NCI-H2081 (cell line): ENCODE data around the gene NEURL4.
"Not testable (repeated sequence)": the region's sequence is repeated elsewhere in the genome, so short reads cannot be mapped to it uniquely, and the experiment has no call there.

Experiments
- DNase-seq, 2 experiments: peaks; one replicate each; lab custom pipeline; 2025; lab: John Stamatoyannopoulos, UW

The NEURL4 gene

DNA sequence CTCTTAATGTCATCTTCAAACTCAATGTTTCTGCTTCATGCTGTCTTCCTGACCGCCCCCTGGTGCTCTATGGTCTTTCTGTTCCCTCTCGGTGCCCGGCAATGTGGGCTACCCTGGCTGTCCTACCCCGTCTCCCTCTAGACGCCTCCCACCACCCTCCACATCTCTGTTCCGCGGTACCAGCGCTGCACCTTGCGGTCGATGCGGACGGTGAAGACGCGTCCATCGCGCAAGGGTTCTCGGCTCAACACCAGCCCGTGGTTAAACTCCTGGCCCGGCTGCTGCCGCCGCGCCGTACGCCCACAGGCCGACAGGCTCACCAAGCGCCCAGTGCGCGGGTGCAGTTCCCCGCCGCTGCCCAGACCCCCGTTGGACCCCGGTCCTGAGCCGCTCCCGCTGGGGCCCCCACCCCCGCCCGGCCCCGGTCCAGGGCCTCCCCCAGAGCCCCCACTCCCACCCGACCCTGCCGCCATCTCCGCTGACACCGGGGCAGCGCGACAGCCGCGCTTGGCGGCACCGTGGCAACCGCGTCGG lies at the start of gene NEURL4:
TSS of gene NEURL4 (minus strand) at position 496 of the 534 bp plus-strand sequence. CDS start at position 473, 23 bp downstream.
- peak in 1 of 2 experiments; percentile 38 for DNase-seq

DNA sequence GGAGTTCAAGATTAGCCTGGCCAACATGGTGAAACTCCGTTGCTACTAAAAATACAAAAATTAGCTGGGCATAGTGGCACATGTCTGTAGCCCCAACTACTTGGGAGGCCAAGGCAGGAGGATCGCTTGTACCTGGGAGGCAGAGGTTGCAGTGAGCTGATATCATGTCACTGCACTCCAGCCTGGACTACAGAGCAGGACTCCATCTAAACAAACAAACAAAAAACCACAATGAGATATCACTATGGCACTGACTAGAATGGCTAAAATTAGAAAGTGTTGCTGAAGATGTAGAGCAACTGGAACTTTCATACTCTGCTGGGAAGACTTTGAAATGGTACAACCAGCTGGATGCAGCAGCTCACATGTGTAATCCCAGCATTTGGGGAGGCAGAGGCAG lies 45.2 kb upstream of the NEURL4 start:
- DNase-seq = no peak

DNA sequence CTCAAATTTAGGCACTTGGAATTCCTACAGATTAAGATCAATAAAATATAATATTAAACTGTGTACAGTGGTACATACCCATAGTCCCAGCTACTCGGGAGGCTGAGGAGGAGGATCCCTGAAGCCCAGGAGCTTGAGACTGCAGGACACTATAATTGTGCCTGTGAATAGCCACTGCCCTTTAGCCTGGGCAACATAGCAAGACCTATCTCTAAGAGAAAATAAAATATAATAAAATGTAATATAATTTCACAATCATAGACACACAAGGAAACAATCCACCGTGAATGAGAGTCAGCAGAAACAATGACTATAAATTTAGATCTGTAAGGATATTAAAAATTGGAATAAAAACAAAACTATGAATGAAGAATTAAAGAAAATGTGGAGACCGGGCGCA lies 41.7 kb upstream of the NEURL4 start:
- DNase-seq = no peak

DNA sequence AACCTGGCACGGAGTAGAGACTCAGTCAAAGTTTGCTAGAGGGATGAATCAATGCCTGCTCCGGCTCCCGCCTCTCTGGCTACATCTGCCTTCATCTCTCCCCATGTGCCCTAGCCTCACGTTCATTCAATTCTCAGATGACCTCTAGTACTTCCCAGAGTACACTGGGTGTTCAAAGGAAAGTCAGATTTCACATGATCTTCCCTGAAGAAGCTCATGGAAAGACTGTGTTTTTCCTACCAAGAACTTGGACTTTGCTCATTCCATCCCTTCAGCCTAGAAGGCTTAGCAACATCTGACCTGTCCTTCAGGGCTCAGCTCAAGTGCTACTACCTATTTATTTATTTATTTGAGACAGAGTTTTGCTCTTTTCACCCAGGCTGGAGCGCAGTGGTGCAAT lies 40.7 kb upstream of the NEURL4 start:
- DNase-seq = no peak

DNA sequence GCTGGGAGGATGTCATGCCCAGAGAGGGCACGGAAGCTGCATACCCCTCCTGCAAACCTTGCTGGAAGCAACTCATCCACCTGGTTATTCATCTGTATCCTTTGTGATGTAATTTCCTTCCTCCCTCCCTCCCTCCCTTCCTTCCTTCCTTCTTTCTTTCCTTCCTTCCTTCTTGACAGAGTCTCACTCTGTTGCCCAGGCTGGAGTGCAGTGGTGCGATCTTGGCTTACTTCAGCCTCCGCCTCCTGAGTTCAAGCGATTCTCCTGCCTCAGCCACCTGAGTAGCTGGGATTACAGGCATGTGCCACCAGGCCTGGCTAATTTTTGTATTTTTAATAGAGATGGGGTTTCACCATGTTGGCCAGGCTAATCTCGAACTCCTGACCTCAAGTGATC lies 39.5 kb upstream of the NEURL4 start:
- not testable (repeated sequence) for DNase-seq

DNA sequence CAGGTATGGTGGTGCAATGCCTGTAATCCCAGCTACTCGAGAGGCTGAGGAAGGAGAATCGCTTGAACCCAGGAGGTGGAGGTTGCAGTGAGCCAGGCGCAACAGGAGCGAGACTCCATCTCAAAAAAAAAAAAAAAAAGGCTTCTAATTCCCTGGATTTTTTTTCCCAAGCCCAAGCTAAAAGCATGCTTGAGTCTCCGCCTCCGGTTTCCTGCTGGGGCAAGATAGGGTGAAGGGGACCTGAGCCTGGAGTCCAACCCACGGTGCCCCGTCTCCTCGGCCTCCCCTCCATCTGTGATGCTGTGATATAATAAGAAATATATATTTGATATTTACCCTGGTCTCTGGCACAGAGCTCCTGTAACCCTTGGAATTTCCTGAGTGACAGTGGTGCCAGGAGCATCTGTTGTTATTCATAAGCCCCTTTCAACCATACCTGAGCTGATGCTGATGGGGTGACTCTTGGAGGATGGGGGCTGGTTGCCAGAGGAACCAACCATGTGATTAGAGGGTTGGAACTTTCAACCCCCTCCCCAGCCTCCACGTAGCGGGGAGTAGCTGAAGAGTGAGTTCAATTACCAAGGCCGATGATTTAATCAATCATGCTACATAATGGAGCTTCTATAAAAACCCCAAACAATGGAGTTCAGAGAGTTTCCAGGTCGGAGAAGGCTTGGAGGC lies 38.9 kb upstream of the NEURL4 start:
- DNase-seq = no peak

DNA sequence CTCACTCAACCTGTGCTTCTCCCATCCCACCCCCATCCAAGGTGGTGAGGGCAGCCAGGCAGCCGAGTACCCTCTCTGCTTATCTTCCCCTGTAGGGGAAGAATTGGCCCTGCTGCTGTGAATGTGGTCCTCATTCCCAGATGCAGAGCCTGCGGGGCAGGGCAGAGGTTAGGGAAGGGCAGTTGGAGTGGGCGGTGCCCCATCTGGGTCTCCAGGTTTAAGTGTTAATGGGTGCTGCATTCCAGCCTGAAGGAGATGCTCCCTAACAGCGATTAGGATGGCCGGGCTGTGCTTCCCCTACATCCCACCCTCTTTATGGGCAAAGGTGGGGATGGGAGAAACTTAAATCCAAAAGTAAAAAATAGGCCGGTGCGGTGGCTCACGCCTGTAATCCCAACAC lies 37.9 kb upstream of the NEURL4 start:
- DNase-seq = no peak

DNA sequence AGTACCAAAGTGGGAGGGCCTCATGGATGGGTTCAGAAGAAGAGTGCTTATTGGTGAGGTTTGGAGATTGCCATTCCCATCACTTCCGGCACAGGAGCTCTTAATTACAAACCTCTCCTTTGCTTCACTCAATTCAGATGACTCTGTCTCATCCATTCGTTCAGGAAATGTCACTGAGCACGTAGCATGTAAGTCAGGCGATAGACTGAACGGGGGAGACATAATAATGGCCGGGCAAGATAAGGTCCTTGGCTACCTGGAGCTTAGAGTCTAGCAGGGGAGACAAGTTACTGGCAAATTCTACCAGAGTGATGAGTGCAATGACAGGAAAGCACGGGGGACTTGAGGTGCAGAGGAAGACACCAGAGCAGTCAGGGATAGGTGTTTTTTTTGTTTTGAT lies 36.8 kb upstream of the NEURL4 start:
- not testable (repeated sequence) for DNase-seq

DNA sequence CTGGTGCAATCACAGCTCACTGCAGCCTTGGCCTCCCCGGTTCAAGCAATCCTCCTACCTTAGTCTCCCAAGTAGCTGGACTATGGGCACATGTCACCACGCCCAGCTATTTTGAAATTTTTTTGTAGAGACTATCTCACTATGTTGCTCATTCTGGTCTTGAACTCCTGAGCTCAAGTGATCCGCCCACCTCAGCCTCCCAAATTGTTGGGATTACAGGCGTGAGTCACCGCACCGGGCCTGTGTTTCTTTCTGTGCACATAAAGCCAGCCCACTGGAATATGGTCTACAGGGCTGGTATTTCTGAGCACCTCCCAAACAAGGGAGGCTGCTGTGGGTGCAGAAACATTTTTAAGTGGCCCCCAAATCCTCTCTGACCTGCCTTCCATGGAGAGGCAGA lies 34.2 kb upstream of the NEURL4 start:
- DNase-seq = no peak

DNA sequence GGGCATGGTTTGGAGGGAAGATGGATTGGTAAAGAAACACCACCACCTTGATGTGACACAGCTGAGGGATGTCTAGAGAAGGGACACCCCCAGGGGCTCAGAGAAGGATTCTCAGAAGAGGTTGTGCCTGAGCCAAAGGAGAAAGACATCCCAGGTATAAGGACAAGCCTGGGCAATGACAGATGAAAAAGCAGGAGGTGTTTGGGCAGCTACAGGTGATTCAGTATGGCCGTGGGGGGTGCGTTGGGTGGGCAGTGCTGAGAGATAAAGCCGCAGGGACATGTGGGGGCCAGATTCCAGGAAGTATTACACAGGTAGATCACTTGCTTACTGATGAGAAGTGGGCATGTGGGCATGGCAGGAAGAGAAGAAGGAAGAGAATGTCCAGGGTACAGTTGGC lies 32.8 kb upstream of the NEURL4 start:
- DNase-seq = no peak

DNA sequence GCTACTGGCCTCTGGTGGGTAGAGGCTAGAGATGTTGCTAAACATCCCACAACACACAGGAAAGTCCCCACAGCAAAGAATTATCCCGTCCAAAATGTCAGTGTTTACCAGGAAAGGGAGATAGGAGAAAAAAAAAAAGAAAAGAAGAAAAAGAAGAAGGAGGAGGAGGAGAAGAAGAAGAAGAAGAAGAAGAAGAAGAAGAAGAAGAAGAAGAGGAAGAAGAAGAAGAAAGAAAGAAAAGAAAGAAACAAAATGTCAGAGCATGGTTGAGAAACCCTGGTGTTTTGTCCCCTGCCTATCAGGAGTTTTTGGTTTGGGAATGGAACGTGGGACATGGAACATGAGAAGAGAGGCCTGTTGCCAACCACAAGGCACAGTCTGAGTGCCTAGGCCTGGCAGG lies 28.2 kb upstream of the NEURL4 start:
- no peak for DNase-seq

DNA sequence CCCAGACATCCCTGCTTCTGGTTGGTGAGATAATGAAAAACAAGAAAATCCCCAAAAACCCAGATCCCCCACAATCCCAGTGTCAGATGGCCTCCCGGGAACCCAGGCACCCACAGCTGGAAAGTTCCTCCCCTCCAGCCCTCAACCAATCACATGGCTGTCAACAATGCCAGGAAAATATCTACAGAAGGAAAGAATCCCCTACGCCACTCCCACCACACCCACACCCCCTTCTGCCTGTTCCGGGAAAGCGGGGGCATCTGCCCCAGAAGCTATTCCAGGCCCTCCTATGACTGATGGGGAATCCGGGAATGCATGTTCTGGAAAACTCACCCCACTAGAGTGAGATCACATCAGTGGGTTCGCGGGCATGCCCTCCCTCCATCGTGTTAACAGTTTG lies 27.6 kb upstream of the NEURL4 start:
- no peak for DNase-seq

DNA sequence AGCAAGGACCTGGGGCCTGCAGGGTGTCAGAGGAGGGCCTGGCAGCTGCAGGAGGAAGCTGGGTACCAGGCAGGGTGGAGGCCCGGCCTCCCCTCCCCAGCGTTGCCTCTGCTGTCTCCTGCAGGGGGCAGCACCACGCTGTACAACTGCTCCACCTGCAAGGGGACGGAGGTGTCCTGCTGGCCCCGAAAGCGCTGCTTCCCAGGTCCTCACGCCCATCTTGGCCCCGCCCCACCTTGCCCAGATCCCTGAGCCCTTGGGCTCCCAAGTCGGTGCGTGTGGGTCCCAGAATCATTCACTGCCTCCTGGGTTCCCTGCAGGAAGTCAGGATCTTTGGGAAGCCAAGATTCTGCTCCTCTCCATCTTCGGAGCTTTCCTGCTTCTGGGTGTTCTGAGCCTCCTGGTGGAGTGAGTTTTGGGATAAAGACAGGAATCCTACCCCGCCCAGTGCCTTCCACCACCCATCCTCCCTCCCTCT lies 27.0 kb upstream of the NEURL4 start:
- peak; percentile 44 to 63 for DNase-seq

DNA sequence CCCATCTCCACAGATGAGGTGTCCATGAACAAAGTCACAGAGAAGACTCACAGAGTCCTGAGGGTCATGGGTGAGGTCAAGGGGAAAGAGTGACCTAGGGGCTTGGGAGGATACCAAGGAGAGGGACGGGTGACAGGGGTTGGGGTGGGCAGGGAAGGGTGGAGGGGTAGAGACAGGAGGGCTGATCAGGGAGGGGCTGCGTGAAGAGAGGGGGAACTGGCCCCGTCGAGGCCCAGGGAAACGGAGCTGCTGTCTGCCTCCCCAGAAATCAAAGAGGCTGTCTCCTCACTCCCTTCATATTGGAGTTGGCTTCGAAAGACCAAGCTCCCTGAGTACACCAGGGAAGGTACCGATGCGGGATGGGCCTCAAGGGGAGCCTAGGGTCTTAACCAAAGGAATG lies 26.4 kb upstream of the NEURL4 start:
- no peak for DNase-seq

DNA sequence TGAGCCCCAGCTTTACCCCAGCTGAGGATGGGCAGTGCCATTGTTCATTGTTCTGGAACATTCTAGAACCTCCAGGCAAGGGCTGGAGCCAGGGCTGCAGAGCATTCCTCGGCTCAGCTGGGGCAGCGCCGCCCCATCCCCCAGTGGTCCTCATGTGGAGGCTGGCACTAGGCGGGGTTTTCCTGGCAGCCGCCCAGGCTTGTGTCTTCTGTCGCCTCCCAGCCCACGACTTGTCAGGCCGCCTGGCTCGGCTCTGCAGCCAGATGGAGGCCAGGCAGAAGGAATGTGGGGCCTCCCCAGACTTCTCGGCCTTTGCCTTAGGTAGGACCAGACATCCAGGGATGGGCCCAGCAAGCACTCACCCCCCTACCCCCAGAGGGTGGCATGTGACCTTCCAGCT lies 25.9 kb upstream of the NEURL4 start, which contains the start of gene TMEM95:
TSS of gene TMEM95 (plus strand) at position 104 of the 400 bp plus-strand sequence. CDS start at position 153, 49 bp downstream.
- DNase-seq = no peak

DNA sequence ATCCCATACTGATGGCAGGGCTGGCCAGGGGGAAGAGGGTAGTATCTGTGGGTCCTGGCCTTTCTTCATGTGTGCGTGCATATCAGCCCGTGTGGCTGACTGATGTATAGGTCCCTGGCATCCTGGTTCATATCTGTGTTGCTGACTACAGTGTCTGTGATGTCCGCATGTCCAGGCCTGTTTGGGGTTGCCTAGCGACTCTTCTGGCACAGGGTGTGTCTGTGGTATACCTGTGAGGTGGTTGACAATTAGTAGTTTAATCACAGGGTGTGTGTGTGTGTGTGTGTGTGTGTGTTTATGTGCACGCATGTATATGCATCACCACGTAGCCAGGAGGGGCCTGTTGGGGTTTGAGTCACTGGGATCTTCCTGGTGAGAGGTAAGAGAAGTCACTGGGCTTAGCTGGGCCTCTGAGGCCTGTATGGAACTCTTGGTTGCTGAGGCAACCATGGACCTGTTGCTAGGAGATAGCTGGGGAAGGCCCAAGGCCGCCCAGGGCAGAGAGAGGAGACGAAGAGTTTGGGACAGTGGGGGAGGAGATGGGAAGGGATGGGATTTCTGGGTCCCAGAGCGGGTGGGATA lies 25.2 kb upstream of the NEURL4 start:
- no peak for DNase-seq

DNA sequence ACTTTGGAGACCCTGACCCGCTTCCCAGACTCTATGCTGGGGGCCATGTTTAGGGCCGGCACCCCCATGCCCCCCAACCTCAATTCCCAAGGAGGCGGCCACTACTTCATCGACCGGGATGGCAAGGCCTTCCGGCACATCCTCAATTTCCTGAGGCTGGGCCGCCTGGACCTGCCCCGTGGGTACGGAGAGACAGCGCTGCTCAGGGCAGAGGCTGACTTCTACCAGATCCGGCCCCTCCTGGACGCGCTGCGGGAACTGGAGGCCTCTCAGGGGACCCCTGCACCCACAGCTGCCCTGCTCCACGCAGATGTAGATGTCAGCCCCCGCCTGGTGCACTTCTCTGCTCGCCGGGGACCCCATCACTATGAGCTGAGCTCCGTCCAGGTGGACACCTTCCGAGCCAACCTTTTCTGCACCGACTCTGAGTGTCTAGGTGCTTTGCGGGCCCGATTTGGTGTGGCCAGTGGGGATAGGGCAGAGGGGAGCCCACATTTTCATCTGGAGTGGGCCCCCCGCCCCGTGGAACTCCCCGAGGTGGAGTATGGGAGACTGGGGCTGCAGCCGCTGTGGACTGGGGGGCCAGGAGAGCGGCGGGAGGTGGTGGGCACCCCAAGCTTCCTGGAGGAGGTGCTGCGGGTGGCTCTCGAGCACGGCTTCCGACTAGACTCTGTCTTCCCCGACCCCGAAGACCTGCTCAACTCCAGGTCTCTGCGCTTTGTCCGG lies 23.9 kb upstream of the NEURL4 start:
- DNase-seq = no peak

DNA sequence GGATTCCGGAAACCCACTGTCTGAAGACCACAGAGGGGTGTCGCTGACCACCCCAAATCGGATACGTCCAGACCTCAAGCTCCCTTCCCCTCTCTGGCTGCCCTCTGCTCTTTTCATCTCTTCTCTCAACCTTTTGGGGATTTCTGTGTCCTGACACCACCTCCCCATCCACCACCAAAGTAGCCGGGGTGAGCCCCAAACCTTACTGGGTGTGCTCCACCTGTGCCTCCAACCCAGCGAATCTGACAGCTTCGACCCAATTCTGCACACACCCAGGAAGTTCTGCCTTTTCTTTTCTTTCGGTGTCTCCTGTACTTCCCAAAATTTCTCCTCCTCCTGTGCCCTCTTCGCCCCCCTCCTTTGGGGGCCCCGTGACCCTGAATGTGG lies 23.4 kb upstream of the NEURL4 start:
- no peak for DNase-seq

DNA sequence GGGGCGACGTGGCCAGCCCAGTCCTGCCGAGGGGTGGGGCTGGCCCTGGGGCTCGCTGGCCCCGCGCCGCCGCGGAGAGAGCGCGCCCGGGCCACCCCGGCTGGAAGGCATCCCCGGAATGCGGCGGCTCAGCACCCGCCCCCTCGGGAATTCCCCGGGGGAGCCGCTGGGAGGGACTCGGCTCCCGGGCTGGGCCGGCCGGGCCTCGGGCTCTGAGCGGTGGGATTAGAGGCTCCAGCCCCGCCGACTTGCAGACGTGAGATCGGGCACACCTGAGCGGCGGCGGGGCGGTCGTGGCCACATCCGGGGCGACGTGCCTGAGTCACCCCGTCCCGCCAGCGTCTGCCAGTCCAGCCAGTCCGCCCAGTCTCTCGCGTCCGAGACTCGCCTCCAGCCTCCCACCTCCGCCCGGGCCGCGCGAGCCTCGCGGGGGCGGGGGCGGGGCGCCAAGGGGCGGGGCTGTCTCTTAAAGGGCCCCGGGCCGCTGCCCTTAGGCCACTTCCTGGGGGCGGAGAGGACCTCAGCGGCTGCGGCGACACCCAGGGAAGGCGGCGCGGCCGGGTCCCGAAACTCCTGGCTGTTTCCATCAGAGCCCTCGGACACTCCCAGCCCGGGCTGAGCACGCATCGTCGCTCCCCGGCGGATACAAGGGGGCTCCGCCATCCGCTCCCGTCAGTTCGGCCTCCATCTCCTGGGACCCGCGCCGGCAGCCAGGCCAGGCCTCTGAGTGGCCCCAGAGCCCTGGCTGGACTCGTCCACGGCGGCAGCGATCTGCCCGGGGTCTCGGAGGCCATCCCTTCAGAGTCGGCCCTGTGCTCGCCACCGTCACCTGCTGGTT lies 22.7 kb upstream of the NEURL4 start, which contains the start of gene KCTD11:
TSS of gene KCTD11 (plus strand) at position 498 of the 838 bp plus-strand sequence.
- DNase-seq = no peak

DNA sequence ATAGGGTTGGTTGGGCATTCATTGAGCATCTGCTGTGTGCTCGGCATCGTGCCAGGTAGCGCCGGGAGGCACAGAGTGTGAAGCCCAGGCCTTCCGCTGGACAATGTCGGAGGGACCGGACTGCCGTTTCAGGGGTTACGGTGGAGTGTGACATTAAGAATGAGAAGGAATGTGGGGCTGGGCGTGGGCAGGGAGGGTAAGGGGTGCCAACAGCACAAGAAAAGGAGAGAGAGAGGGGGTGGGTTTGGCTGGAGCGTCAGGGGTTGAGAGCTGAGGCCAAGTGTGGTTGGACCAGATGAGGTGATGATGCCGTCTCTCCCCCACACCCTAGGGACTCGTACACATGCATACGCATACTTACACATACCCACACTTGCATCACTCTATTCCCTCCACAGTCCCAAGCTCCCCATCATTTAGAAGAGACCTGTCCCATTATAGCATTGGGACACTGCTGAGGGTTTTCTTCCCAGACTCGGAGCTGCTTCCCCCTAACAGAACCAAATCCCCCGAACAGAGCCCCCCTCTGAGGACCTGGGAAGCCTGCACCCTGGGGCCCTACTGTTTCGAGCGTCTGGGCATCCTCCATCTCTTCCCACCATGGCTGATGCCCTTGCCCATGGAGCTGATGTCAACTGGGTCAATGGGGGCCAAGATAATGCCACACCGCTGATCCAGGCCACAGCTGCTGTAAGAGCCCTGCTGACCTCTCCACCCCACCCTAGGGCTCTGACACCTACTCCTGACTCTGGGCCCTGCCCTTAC lies 19.5 kb upstream of the NEURL4 start:
- no peak for DNase-seq
